GM21526 (cell line): ENCODE data around the gene SNAPIN.

ENCODE experiments used
- ATAC-seq: cut with Tn5 transposase; IDR thresholded peaks from one replicate; pipeline ENCODE4 v1.9.1; 2021; ENCODE audit warnings: moderate library complexity; ENCODE audit not compliant: unreplicated experiment, low FRiP score

The SNAPIN gene

GRCh38 chr1:153673511-153673910 lies 15.0 kb downstream of the SNAPIN start:
- ATAC-seq = no peak

GRCh38 chr1:153677718-153678518 lies 19.4 kb downstream of the SNAPIN start:
- no peak for ATAC-seq

GRCh38 chr1:153678519-153679336 lies 20.2 kb downstream of the SNAPIN start, which contains the start of gene NPR1:
TSS of gene NPR1 (plus strand) at chr1:153678688. CDS start at chr1:153679109, 421 bp downstream.
- ATAC-seq = no peak

DNA sequence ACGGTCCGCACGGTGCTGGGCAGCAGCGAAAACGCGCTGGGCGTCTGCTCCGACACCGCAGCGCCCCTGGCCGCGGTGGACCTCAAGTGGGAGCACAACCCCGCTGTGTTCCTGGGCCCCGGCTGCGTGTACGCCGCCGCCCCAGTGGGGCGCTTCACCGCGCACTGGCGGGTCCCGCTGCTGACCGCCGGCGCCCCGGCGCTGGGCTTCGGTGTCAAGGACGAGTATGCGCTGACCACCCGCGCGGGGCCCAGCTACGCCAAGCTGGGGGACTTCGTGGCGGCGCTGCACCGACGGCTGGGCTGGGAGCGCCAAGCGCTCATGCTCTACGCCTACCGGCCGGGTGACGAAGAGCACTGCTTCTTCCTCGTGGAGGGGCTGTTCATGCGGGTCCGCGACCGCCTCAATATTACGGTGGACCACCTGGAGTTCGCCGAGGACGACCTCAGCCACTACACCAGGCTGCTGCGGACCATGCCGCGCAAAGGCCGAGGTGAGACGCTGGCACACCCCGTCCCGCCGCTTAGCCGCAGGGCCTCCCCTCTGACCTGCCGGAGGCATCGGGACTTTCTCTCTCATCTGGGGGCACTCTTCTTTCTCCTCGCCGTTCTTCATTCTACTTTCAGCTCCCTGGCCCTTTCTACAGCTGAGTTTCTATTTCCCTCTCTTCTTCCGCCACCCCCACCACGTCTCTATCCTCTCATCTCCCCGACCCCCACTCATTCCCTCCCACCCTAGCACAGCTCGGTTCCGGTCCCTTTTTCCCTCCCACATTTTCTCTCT lies 21.0 kb downstream of the SNAPIN start:
- no peak for ATAC-seq

GRCh38 chr1:153680120-153680403 lies 21.6 kb downstream of the SNAPIN start:
- ATAC-seq = no peak

GRCh38 chr1:153682730-153683129 lies 24.2 kb downstream of the SNAPIN start:
- ATAC-seq = no peak

- ATAC-seq = no peak
Observed at GRCh38 chr1:153683854-153684253, 25.4 kb downstream of the SNAPIN start.

GRCh38 chr1:153684892-153685291 lies 26.4 kb downstream of the SNAPIN start:
- ATAC-seq = no peak

GRCh38 chr1:153685544-153686340 lies 27.2 kb downstream of the SNAPIN start:
- ATAC-seq = no peak

DNA sequence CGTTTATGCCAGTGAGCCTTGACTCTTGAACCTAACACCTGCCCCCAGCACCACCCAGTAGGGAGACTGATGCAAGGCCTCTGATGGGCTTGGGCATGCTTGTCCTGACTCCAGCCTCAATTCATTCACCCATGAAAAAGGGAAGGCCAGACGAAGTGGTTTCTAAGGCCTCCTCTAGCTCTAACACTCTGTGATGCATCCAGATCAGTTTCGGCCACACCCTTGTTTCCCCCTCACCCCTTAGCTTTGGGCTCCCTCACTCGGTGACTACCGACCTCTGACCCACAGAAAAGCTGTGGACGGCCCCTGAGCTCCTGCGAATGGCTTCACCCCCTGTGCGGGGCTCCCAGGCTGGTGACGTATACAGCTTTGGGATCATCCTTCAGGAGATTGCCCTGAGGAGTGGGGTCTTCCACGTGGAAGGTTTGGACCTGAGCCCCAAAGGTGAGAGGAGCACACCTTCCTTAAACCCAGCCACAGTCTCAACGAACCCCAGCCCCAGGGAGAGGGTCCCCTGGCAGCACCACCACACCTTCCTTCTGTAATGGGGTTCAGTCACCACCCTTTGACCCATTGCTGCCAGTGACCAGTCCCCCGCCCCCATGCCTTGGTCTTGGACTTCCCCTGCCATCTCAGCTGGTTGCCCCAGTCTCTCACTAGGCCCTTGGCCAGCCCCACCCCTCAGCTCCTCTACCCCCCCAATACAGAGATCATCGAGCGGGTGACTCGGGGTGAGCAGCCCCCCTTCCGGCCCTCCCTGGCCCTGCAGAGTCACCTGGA lies 29.0 kb downstream of the SNAPIN start:
- no peak for ATAC-seq

DNA sequence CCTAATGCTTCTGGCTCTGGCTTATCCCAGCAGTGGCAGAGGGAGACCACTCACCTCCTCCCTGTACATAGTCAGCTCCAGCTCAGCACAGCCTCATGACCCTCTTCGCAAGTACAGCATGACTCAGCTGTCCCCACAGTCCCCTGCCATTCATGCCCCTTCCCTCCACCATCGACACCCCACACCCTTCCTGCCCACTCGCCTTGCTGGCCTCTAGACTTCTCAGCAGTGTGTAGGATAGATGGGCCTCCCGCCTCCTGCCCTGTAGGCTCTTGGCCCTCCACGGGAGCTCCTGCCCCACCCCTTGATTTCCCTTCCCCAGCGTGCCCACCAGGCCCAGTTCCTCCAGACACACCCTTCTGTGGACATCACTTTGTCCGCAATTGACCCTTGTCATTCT lies 29.8 kb downstream of the SNAPIN start:
- no peak for ATAC-seq

- no peak for ATAC-seq
Observed at GRCh38 chr1:153688736-153689328, 30.3 kb downstream of the SNAPIN start.

- ATAC-seq = no peak
Observed at GRCh38 chr1:153693466-153693865, 35.0 kb downstream of the SNAPIN start.

- ATAC-seq = no peak
Observed at GRCh38 chr1:153696741-153697140, 38.2 kb downstream of the SNAPIN start.

GRCh38 chr1:153697191-153698019 lies 38.9 kb downstream of the SNAPIN start:
- ATAC-seq = no peak

DNA sequence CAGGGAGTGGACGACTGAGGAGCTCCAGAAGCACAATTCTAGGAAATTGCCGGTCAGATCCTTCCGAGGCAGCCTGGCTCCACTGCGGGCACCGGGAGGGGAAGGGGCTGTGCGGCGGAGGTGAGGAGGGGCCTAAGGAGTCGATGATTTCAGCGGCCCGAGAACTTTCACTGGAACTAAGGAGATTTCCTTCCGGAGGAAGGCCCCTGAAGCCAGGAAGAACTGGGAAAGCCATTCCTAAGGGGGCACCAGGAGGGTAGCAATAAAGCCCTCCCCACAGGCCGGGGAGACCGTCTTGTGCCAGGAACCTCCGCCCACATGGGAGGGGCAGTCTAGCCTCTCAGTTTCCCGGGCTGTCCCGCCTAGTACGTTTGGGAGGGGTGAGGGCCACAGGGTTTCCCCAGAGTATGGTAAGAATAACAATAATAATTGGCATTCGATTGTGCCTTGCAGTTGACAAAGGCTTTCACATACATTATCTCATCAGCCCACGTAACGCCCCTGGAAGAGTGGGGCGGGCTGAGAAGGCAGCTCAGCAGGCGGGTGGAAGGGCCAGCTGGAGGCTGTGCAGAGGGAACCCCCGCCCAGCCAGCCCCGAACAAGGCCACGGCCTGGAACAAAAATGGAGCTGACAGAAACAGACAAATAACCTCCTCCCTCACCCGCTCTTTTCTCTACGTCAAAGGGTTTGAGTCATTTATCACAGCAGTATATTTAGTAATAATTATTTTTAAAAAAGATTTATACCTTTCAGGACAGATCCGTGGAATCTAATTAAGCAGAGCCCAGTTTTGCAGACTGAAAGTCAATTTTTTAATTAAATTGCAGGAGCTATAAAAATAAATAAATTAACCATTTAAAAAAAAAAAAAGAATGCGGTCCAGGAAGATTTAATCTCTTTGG lies 39.8 kb downstream of the SNAPIN start:
- no peak for ATAC-seq
